ENCODE results near the gene CLIP2.

CLIP2 gene

DNA sequence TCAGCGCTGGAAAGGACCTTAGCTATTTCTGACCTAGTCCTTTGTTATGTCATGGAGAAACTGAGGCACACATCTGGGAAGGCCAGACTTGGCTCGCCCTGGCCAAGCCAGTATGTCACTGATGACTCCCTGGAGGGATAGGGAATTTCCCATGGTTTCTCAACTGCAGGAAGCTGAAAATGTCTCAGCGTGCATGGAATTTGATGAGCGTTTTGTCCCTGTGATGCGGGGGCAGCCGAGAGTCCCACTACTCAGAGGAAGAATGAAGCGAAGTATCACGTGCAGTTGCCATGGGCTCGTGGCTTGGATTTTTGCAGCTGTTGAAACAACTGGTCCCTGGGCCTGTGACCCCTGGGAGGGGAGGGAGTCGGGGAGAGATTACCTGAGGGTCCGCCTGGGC, 44.8 kb downstream of the CLIP2 start (continued):
- TF ChIP-seq ZNF473 (tag by site-specific recombination; IDR thresholded peaks at IDR 0.05) (no peak), ZFP3 (tag by site-specific recombination; IDR thresholded peaks at IDR 0.05; ENCODE audit: low read depth) (no peak), ZNF112 (tag by site-specific recombination; IDR thresholded peaks at IDR 0.05) (no peak), ZNF777 (tag by site-specific recombination; IDR thresholded peaks at IDR 0.05; ENCODE audit: borderline replicate concordance) (no peak), ZNF596 (tag by site-specific recombination; IDR thresholded peaks at IDR 0.05) (no peak), ZBTB20 (tag by site-specific recombination; IDR thresholded peaks at IDR 0.05) (no peak)

DNA sequence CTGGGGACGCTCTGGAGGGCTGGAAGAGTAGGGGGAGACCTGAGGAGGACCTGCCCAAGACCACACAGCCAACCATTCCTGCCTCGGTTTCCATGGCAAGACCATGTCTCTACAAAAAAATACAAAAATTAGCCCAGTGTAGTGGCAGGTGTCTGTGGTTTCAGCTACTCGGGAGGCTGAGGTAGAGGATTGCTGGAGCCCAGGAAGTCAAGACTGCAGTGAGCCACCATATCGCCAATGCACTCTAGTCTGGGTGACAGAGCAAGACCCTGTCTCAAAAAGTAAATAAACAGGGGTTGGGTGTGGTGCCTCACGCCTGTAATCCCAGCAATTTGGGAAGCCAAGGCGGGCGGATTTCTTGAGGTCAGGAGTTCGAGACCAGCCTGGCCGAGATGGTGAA, 48.7 kb downstream of the CLIP2 start:
- CTCF ChIA-PET, result no interaction called here
- TF ChIP-seq, protein P1, sequence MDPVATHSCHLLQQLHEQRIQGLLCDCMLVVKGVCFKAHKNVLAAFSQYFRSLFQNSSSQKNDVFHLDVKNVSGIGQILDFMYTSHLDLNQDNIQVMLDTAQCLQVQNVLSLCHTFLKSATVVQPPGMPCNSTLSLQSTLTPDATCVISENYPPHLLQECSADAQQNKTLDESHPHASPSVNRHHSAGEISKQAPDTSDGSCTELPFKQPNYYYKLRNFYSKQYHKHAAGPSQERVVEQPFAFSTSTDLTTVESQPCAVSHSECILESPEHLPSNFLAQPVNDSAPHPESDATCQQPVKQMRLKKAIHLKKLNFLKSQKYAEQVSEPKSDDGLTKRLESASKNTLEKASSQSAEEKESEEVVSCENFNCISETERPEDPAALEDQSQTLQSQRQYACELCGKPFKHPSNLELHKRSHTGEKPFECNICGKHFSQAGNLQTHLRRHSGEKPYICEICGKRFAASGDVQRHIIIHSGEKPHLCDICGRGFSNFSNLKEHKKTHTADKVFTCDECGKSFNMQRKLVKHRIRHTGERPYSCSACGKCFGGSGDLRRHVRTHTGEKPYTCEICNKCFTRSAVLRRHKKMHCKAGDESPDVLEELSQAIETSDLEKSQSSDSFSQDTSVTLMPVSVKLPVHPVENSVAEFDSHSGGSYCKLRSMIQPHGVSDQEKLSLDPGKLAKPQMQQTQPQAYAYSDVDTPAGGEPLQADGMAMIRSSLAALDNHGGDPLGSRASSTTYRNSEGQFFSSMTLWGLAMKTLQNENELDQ (tag by site-specific recombination; IDR thresholded peaks at IDR 0.05; ENCODE audit: low read depth), result no peak
- no peak for TF ChIP-seq TCF7L2 (IDR thresholded peaks at IDR 0.05; ENCODE audit: borderline replicate concordance, low read depth, low read length)
- TF ChIP-seq ZBTB17 (tag by site-specific recombination; IDR thresholded peaks at IDR 0.05), result no peak
- TF ChIP-seq, protein P2, sequence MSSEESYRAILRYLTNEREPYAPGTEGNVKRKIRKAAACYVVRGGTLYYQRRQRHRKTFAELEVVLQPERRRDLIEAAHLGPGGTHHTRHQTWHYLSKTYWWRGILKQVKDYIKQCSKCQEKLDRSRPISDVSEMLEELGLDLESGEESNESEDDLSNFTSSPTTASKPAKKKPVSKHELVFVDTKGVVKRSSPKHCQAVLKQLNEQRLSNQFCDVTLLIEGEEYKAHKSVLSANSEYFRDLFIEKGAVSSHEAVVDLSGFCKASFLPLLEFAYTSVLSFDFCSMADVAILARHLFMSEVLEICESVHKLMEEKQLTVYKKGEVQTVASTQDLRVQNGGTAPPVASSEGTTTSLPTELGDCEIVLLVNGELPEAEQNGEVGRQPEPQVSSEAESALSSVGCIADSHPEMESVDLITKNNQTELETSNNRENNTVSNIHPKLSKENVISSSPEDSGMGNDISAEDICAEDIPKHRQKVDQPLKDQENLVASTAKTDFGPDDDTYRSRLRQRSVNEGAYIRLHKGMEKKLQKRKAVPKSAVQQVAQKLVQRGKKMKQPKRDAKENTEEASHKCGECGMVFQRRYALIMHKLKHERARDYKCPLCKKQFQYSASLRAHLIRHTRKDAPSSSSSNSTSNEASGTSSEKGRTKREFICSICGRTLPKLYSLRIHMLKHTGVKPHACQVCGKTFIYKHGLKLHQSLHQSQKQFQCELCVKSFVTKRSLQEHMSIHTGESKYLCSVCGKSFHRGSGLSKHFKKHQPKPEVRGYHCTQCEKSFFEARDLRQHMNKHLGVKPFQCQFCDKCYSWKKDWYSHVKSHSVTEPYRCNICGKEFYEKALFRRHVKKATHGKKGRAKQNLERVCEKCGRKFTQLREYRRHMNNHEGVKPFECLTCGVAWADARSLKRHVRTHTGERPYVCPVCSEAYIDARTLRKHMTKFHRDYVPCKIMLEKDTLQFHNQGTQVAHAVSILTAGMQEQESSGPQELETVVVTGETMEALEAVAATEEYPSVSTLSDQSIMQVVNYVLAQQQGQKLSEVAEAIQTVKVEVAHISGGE (tag by site-specific recombination; conservative IDR thresholded peaks at IDR 0.05; ENCODE audit: low read depth), result no peak
- TF ChIP-seq ZNF548 (tag by site-specific recombination; IDR thresholded peaks at IDR 0.05), result no peak
- no peak for TF ChIP-seq ZNF501 (tag by site-specific recombination; IDR thresholded peaks at IDR 0.05)
- no peak for TF ChIP-seq SP7 (tag by site-specific recombination; IDR thresholded peaks at IDR 0.05)
- TF ChIP-seq, protein P3, sequence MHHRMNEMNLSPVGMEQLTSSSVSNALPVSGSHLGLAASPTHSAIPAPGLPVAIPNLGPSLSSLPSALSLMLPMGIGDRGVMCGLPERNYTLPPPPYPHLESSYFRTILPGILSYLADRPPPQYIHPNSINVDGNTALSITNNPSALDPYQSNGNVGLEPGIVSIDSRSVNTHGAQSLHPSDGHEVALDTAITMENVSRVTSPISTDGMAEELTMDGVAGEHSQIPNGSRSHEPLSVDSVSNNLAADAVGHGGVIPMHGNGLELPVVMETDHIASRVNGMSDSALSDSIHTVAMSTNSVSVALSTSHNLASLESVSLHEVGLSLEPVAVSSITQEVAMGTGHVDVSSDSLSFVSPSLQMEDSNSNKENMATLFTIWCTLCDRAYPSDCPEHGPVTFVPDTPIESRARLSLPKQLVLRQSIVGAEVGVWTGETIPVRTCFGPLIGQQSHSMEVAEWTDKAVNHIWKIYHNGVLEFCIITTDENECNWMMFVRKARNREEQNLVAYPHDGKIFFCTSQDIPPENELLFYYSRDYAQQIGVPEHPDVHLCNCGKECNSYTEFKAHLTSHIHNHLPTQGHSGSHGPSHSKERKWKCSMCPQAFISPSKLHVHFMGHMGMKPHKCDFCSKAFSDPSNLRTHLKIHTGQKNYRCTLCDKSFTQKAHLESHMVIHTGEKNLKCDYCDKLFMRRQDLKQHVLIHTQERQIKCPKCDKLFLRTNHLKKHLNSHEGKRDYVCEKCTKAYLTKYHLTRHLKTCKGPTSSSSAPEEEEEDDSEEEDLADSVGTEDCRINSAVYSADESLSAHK (tag by site-specific recombination; IDR thresholded peaks at IDR 0.05), result no peak
- no peak for TF ChIP-seq ZSCAN23 (tag by site-specific recombination; IDR thresholded peaks at IDR 0.05)
- TF ChIP-seq HOXC10 (CRISPR knock-in tag; IDR thresholded peaks at IDR 0.05), result no peak
- Histone ChIP-seq H3K27ac (ENCODE audit: extremely low read depth, low read depth, low read length) (no peak overlapping the region), H3K9me3 (ENCODE audit: control insufficient read depth, insufficient read depth, low read depth, low read length) (no peaks in the 10 kb centered on the region), H3K4me1 (ENCODE audit: control insufficient read depth, insufficient read depth, low read length) (no peaks in the 10 kb centered on the region), H3K4me3 (ENCODE audit: low read depth, low read length) (no peak overlapping the region), H3K36me3 (ENCODE audit: control insufficient read depth in 2 of 2, insufficient read depth in 1 of 2, low read length in 2 of 2) (no peaks in the 10 kb centered on the region)
- POLR2A ChIA-PET, result no interaction called here

Data from HEK293 (cell line).